Loucy (cell line): ENCODE data around the gene DHRS3.

ENCODE experiments used
- H2AFZ ChIP-seq: fragments of 200-600 bp; sonication (generic); 2 replicates; pipeline ENCODE4 v1.6.0; 2016; ENCODE audit warnings: antibody characterized with exemption, mild to moderate bottlenecking, low read length, moderate library complexity
- H3F3A ChIP-seq: fragments of 200-600 bp; 2 replicates; pipeline ENCODE4 v1.6.0; 2016; ENCODE audit warnings: antibody characterized with exemption, low read depth, mild to moderate bottlenecking
- H3K27me3 ChIP-seq: fragments of 200-600 bp; sonication (generic); 2 replicates; pipeline ENCODE4 v1.6.1; 2014; ENCODE audit warnings: low read length, mild to moderate bottlenecking; ENCODE audit not compliant: insufficient read depth, poor library complexity, severe bottlenecking
- H3K36me3 ChIP-seq: fragments of 200-600 bp; sonication (generic); 2 replicates; pipeline ENCODE4 v1.6.1; 2016; ENCODE audit warnings: low read length; ENCODE audit not compliant: insufficient read depth
- H3K4me1 ChIP-seq: fragments of 200-600 bp; sonication (generic); 2 replicates; pipeline ENCODE4 v1.5.1; 2014; ENCODE audit warnings: low read length, mild to moderate bottlenecking; ENCODE audit not compliant: insufficient read depth, poor library complexity, severe bottlenecking
- H3K4me2 ChIP-seq: fragments of 200-600 bp; sonication (generic); 2 replicates; pipeline ENCODE4 v1.6.0; 2014; ENCODE audit warnings: antibody characterized with exemption, low read length, low read depth, mild to moderate bottlenecking; ENCODE audit not compliant: poor library complexity, severe bottlenecking
- H3K4me3 ChIP-seq: fragments of 200-600 bp; sonication (generic); 2 replicates; pipeline ENCODE4 v1.5.1; 2014; ENCODE audit warnings: low read length, mild to moderate bottlenecking, mixed read lengths; ENCODE audit not compliant: poor library complexity, severe bottlenecking
- H3K79me2 ChIP-seq: fragments of 200-600 bp; sonication (generic); 2 replicates; pipeline ENCODE4 v1.6.1; 2014; ENCODE audit warnings: low read length; ENCODE audit not compliant: insufficient read depth
- H3K9ac ChIP-seq: fragments of 200-600 bp; sonication (generic); 2 replicates; pipeline ENCODE4 v1.6.0; 2014; ENCODE audit warnings: mild to moderate bottlenecking, low read depth, low read length, moderate library complexity; ENCODE audit not compliant: poor library complexity, severe bottlenecking
- H3K9me2 ChIP-seq: fragments of 200-600 bp; sonication (generic); replicated peaks from 2 replicates; pipeline ENCODE4 v1.6.1; 2016; ENCODE audit warnings: low read depth, low read length, mixed read lengths
- H3K9me3 ChIP-seq: fragments of 200-600 bp; sonication (generic); 2 replicates; pipeline ENCODE4 v1.6.1; 2014; ENCODE audit warnings: mild to moderate bottlenecking, antibody characterized with exemption, low read length, low read depth; ENCODE audit not compliant: insufficient read depth
- H4K20me1 ChIP-seq: fragments of 200-600 bp; sonication (generic); 2 replicates; pipeline ENCODE4 v1.6.0; 2014; ENCODE audit warnings: antibody characterized with exemption, low read length, mild to moderate bottlenecking; ENCODE audit not compliant: insufficient read depth, poor library complexity, severe bottlenecking
- CTCF ChIP-seq: fragments of 200-600 bp; sonication (generic); conservative IDR thresholded peaks from 2 replicates; pipeline ENCODE4 v1.5.1; 2014; ENCODE audit warnings: mild to moderate bottlenecking, antibody characterized with exemption, low read length
- EZH2phosphoT487 ChIP-seq: fragments of 200-600 bp; IDR thresholded peaks from 2 replicates; pipeline ENCODE4 v1.6.1; 2018; ENCODE audit warnings: antibody characterized with exemption, mild to moderate bottlenecking, moderate library complexity, borderline replicate concordance

DHRS3 gene

GRCh38 chr1:12619792-12620487 is 1.9 kb upstream of the DHRS3 start:
- Histone ChIP-seq H4K20me1 (no peaks in the 10 kb centered on the region), H3K9ac (peak overlapping the region; percentile 98), H3K36me3 (no peaks in the 10 kb centered on the region), H3K27me3 (no peaks in the 10 kb centered on the region), H3K4me1 (peaks cover 51% of the 10 kb centered on the region), H3K79me2 (peaks cover 26% of the 10 kb centered on the region), H3F3A (no peaks in the 10 kb centered on the region), H2AFZ (no peak overlapping the region; the same call in 1 of the 2 replicates), H3K4me2 (peak overlapping the region; percentile 90), H3K9me2 (no peaks in the 10 kb centered on the region), H3K9me3 (no peaks in the 10 kb centered on the region), H3K4me3 (peak overlapping the region; percentile 83)
- no peak for TF ChIP-seq EZH2phosphoT487
- peak; percentile 93 for TF ChIP-seq CTCF

GRCh38 chr1:12618965-12619791 is 1.2 kb upstream of the DHRS3 start:
- Histone ChIP-seq H3F3A (no peaks in the 10 kb centered on the region), H3K9ac (peak overlapping the region; percentile 98), H2AFZ (peak overlapping the region; percentile 38; the same call in 1 of the 2 replicates), H3K4me3 (peak overlapping the region; percentile 83), H4K20me1 (no peaks in the 10 kb centered on the region), H3K9me2 (no peaks in the 10 kb centered on the region), H3K4me2 (peak overlapping the region; percentile 90), H3K9me3 (no peaks in the 10 kb centered on the region), H3K79me2 (peaks cover 34% of the 10 kb centered on the region), H3K36me3 (no peaks in the 10 kb centered on the region), H3K27me3 (no peaks in the 10 kb centered on the region), H3K4me1 (peaks cover 58% of the 10 kb centered on the region)
- TF ChIP-seq CTCF (no peak), EZH2phosphoT487 (no peak)

GRCh38 chr1:12618661-12618964 is 603 bp upstream of the DHRS3 start:
- Histone ChIP-seq H3K4me1 (peaks cover 62% of the 10 kb centered on the region), H4K20me1 (no peaks in the 10 kb centered on the region), H2AFZ (peak overlapping the region; percentile 38; the same call in 1 of the 2 replicates), H3K4me2 (peak overlapping the region; percentile 90), H3K9ac (peak overlapping the region; percentile 98), H3K4me3 (peak overlapping the region; percentile 83), H3K79me2 (peaks cover 40% of the 10 kb centered on the region), H3K9me3 (no peaks in the 10 kb centered on the region), H3F3A (no peaks in the 10 kb centered on the region), H3K27me3 (no peaks in the 10 kb centered on the region), H3K36me3 (no peaks in the 10 kb centered on the region), H3K9me2 (no peaks in the 10 kb centered on the region)
- no peak for TF ChIP-seq EZH2phosphoT487
